Stimulated activated CD8-positive, alpha-beta memory T cell treated with anti-CD3 and anti-CD28 coated beads, Interleukin-15, amount 100 ng/mL, for 24 hours (primary cell): ENCODE data around the gene SESN1.
"Not testable (repeated sequence)": the region's sequence is repeated elsewhere in the genome, so short reads cannot be mapped to it uniquely, and the experiment has no call there.

ENCODE experiments used
- DNase-seq: peaks from one replicate; pipeline ENCODE4 v3.0.0-alpha.2; 2020; ENCODE audit warnings: low read depth

Gene SESN1

GRCh38 chr6:109001291-109001894 is 93.3 kb downstream of the SESN1 start:
- no peak for DNase-seq

DNA sequence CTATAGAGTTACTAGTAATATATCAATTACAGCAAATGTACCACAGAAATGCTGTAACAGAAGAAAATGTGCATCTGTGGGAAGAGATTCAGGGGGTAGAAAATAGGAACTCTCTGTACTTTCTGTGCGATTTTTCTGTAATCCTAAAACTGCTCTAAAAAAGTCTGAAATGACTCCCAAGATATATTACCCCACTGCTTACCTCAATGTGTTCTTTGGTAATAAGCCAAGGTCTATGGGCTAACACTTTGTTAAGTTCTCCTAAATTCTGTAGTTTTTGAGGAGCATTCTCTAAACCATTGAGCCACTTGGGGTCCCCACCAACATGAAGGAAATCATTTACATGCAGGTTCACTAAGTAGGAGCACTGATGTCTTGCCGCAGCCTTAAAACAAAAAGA is 94.4 kb downstream of the SESN1 start:
- no peak for DNase-seq

DNA sequence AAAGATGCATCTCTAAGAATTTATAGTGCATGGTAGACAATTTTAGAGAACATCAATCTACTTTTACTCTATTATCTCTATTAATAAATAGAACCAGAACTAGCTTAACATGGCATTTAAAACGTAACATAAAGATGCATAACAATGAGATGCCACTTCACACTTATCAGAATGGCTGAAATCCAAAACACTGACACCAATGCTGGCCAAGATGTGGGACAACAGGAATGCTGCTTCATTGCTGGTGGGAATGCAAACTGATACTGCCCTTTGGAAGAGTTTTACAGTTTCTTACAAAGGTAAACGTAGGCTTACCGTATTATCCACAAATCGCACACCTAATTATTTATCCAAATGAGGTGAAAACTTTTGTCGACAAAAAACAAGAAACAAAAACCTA is 95.2 kb downstream of the SESN1 start:
- DNase-seq, result no peak

GRCh38 chr6:108998485-108998884 is 96.2 kb downstream of the SESN1 start:
- no peak for DNase-seq

GRCh38 chr6:108996208-108996607 is 98.4 kb downstream of the SESN1 start:
- no peak for DNase-seq

- no peak for DNase-seq
These were observed 99.3 kb downstream of the SESN1 start for GRCh38 chr6:108995296-108995695.

DNA sequence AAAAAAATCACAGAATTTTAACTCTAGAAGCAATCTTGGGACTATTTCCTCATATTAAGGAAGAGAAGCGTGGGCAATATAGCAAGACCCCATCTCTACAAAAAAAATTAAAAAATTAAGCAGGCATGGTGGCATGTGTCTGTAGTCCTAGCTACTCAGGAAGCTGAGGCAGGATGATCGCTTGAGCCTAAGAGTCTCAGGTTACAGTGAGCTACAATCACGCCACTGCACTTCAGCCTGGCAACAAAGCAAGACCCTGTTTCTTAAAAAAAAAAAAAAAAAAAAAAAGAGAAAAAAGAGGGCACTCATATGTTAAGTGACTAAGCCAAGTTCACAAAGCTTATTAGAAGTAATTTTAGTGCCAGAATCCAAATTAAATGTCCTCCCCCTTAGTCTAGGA is 100.8 kb downstream of the SESN1 start:
- no peak for DNase-seq

DNA sequence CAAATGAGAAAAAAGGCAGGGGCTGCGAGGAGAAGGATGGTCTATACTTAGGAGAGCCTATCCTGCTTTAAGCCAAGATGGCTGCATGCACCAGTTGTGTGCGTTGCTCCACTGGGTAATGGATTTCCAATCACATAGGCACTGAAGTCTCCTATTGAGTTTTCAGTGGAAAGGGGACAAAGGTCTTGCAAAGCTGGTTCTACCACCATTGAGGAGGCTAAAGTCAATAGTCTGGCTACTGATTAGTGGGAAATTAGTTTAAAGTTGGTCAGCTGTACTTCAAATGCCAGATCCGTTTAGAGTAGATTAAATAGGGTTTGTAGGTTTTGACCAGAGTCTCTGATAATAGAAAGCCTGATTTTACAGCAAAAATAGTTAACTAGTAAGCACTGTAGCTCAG is 104.9 kb downstream of the SESN1 start:
- no peak for DNase-seq

DNA sequence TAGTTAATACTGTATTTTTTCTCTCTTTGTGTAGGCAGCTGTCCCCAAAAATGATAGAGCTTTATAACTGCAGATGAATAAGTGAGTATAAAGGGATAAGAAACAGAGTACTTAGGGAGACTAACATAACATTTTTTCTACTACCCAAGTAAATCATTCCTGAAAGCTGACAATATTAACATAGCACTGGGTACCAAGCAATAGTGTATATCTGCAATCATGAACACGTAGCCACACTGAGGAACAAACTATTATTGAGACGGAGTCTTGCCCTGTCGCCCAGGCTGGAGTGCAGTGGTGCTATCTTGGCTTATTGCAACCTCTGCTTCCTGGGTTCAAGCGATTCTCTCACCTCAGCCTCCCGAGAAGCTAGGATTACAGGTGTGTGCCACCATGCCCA is 105.9 kb downstream of the SESN1 start:
- DNase-seq, result no peak

- no peak for DNase-seq
These were observed 106.3 kb downstream of the SESN1 start for GRCh38 chr6:108988296-108988695.

DNA sequence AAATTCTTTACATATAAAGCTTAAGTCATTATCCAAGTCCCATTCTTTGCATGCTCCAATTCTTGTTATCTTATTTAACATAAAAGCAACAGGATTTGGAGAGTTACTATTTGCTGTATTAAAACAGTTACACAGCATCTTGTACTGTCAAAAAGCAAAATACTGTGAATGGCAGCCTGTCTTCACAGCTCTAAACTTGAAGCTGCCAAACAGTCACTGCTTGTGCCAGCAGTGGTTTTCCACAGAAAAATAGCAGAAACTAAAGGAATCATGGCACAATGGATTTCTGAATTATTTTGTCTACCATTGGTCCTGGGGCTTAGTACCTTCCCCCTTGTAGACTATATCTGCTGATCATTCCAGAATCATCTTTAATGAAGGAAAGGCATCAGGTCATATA is 107.5 kb downstream of the SESN1 start:
- no peak for DNase-seq

DNA sequence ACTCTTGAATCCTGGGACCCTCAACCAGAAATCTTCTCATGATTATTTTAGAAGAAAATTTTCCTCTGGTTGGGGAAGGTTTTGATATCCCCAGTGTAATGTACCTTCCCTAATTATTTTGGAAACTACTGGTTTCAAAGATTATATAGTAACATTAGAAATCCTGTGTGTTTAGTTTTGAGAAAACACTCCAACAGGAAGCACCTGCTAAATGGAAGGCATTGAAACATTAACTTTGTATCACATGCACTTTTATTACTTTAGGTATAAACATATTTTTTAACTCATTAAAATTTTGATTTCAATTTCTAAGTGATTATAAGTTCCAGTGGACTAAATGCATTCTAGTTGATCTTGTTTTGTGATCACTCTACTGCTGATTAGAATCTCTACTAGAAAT is 109.3 kb downstream of the SESN1 start:
- no peak for DNase-seq

DNA sequence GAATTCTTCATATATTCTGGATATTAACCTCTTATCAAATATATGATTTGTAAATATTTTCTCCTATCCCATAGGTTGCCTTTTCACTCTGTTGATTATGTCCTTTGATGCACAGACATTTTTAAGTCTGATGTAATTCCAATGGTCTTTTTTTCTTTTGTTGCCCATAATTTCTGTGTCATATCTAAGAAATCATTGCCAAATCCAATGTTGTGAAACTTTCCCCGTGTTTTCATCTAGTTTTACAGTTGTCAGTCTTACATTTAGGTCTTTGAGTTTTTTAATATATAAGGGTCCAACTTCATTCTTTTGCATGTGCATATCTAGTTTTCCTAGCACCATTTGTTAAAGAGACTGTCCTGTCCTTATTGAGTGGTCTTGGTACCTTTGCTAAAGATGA is 111.5 kb downstream of the SESN1 start:
- DNase-seq, result no peak

DNA sequence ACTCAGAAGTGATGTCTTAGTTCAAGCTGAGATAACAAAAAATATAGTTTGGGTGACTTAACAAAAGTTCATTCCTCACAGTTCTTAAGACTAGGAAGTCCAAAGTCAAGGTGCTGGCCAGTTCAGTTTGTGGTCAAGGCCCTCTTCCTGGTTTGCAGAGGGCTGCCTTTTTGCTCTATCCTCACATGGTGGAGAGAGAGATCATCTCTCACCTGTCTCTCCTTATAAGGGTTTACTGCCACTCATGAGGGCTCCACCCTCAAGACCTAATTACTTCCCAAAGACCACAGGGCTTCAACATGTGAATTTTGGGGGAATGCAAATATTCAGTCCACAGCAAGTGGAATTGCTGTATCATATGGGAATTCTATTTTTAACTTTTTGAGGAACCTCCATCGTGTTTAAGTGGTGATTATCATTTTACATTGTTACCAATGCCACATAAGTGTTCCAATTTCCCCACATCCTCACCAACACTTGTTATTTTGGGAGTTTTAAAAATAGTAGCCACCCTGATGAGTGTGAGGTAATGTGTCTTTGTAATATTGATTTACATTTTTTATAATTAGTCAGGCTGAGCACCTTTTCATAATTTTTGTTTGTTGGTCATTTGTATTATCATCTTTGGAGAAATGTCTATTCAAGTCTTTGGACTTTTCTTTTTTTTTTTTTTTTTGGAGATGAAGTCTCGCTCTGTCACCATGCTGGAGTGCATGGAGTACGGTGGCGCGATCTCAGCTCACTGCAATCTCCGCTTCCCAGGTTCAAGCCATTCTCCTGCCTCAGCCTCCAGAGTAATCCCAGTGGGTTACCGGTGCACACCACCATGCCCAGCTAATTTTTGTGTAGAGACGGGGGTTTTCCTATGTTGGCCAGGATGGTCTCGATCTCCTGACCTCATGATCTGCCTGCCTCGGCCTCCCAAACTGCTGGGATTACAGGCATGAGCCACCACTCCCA is 112.2 kb downstream of the SESN1 start:
- no peak for DNase-seq

GRCh38 chr6:108978638-108979037 is 116.0 kb downstream of the SESN1 start:
- not testable (repeated sequence) for DNase-seq

- DNase-seq, result no peak
These were observed 120.4 kb downstream of the SESN1 start for GRCh38 chr6:108974201-108974600.

- no peak for DNase-seq
These were observed 124.9 kb downstream of the SESN1 start for GRCh38 chr6:108969776-108970175.

- no peak for DNase-seq
These were observed 126.0 kb downstream of the SESN1 start for GRCh38 chr6:108968325-108969316.

DNA sequence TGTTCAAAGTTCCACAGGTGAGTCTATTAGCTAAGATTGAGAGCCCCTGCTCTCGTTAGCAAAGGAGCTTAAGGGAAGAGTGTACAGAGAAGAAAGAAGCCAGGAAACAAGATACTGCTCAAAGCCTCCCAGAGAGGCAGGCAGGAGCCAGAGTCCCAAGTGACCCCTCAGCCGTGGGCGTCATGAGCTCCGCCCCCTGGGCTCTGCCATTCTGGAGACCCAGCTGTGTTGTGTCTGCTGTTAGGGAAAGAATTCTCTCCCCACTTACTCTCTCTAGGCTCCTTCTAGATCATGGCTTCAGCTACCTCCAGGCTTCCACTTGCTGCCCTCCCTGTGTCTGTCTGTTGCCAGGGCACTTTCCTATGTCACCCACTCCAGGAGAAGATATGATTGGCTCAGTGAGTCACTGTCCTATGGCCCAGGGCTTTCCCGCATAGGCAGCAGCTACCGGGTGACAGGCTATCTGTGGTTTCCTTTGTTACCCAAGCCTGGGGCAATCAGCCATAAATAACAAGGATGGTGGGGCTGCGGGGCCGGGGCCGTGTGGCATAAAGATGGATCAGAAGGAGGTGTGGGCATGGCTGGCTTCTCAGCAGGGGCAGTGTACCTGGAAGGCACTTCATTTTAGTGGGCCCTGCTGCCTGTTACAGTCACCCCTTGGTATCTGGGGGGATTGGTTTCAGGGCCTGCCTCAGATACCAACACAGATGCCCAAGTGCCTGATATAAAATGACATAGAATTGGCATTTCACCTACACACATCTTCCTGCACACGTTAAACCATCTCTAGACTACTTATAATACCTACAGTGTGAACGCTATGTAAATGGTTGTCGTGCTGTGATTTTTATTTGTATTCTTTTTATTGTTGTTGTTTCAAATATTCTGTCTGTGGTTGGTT is 127.5 kb downstream of the SESN1 start:
- DNase-seq, result no peak

DNA sequence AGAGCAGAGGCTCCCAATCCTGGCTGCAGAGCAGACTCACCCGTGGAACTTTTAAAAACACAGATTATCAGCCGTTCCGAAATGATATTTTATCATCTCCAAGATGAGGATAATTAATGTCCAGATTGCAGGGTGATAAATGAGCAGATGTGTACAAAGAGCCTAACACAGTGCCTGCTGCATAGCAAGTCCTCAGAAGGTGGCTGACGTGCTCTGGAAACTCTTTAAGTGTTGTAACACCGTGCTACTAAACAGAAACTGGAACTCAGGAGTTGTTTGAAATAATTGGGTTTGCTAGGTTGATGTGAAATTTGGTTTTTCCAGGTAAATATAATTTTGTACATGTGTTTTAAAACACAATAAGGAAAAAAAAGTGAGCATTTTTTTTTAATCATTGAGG is 128.4 kb downstream of the SESN1 start:
- no peak for DNase-seq

DNA sequence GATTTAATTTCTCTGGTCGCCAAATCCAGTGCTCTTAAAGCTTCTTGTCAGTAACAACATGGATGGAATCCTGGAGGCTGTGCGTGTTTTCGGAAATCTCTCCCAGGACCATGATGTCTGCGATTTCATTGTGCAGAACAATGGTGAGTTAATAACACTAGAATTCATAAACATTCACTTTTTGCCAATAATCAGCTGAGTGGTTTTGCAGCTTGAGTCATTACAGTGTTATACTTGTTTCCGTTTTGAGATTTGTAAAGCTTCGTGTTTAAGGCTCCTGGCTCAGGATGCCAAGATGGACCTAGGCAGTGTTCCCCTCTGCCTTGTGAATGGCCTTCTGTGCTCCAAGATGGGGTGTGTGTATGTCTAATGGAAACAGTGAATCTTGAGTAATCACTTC is 132.7 kb downstream of the SESN1 start:
- no peak for DNase-seq
